ENCODE results near the gene PUS10.
"Not testable (repeated sequence)": the region's sequence is repeated elsewhere in the genome, so short reads cannot be mapped to it uniquely, and the experiment has no call there.

The PUS10 gene

GRCh38 chr2:60938301-60938700, 79.8 kb downstream of the PUS10 start:
- no peaks in the 10 kb centered on the region for H3K9me3 ChIP-seq (ENCODE audit: control insufficient read depth, low read length)
- no peak overlapping the region for H2AFZ ChIP-seq
- no peak overlapping the region for H3K4me3 ChIP-seq (ENCODE audit: low read depth, low read length)
- H3K36me3 ChIP-seq (ENCODE audit: control insufficient read depth, insufficient read depth, low read length) = no peaks in the 10 kb centered on the region
- no peak overlapping the region for H3K9ac ChIP-seq
- no peaks in the 10 kb centered on the region for H3K27me3 ChIP-seq (ENCODE audit: control insufficient read depth, insufficient read depth, low read length)
- TF ChIP-seq, protein P1, sequence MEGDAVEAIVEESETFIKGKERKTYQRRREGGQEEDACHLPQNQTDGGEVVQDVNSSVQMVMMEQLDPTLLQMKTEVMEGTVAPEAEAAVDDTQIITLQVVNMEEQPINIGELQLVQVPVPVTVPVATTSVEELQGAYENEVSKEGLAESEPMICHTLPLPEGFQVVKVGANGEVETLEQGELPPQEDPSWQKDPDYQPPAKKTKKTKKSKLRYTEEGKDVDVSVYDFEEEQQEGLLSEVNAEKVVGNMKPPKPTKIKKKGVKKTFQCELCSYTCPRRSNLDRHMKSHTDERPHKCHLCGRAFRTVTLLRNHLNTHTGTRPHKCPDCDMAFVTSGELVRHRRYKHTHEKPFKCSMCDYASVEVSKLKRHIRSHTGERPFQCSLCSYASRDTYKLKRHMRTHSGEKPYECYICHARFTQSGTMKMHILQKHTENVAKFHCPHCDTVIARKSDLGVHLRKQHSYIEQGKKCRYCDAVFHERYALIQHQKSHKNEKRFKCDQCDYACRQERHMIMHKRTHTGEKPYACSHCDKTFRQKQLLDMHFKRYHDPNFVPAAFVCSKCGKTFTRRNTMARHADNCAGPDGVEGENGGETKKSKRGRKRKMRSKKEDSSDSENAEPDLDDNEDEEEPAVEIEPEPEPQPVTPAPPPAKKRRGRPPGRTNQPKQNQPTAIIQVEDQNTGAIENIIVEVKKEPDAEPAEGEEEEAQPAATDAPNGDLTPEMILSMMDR (IDR thresholded peaks at IDR 0.05) = no peak
- H3K79me2 ChIP-seq = no peaks in the 10 kb centered on the region
- H3K4me2 ChIP-seq (ENCODE audit: low read length) = no peak overlapping the region
- no peak overlapping the region for H3K27ac ChIP-seq
- no peaks in the 10 kb centered on the region for H3K4me1 ChIP-seq

DNA sequence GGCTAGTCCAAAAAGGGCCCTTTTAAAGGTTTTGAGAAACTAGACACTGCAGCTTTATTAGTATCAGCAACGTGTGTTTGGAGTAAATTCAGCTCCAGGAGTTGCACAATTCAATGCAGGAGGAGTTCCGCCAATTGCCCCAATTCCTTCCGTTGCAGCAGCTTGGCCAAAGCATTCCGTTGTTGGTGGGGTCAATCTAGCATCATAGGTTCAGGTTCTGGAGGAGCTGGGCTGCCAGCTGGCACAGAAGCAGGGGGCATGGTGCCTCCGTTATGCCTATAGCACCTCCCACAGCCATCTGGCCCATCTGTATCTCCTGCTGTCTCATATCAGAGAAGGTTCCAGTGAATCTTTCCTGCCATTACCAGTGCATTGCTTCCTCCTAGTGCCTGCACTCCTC, 81.3 kb downstream of the PUS10 start:
- H3K9me3 ChIP-seq (ENCODE audit: control insufficient read depth, low read length) = no peaks in the 10 kb centered on the region
- H3K27ac ChIP-seq = no peak overlapping the region
- no peaks in the 10 kb centered on the region for H3K4me1 ChIP-seq
- no peak overlapping the region for H3K4me3 ChIP-seq (ENCODE audit: low read depth, low read length)
- H3K79me2 ChIP-seq = no peaks in the 10 kb centered on the region
- TF ChIP-seq, protein P1 (IDR thresholded peaks at IDR 0.05) = no peak
- no peaks in the 10 kb centered on the region for H3K36me3 ChIP-seq (ENCODE audit: control insufficient read depth, insufficient read depth, low read length)
- H3K9ac ChIP-seq = no peak overlapping the region
- no peaks in the 10 kb centered on the region for H3K27me3 ChIP-seq (ENCODE audit: control insufficient read depth, insufficient read depth, low read length)
- H3K4me2 ChIP-seq (ENCODE audit: low read length) = no peak overlapping the region
- H2AFZ ChIP-seq = no peak overlapping the region

GRCh38 chr2:60934165-60934722, 83.8 kb downstream of the PUS10 start:
- no peak overlapping the region for H3K4me2 ChIP-seq (ENCODE audit: low read length)
- H3K4me1 ChIP-seq = no peaks in the 10 kb centered on the region
- H3K27ac ChIP-seq = peak overlapping the region; percentile 27
- H3K36me3 ChIP-seq (ENCODE audit: control insufficient read depth, insufficient read depth, low read length) = no peaks in the 10 kb centered on the region
- H3K4me3 ChIP-seq (ENCODE audit: low read depth, low read length) = no peak overlapping the region
- H3K9me3 ChIP-seq (ENCODE audit: control insufficient read depth, low read length) = no peaks in the 10 kb centered on the region
- H3K9ac ChIP-seq = no peak overlapping the region
- TF ChIP-seq, protein P1 (IDR thresholded peaks at IDR 0.05) = no peak
- H3K27me3 ChIP-seq (ENCODE audit: control insufficient read depth, insufficient read depth, low read length) = no peaks in the 10 kb centered on the region
- H3K79me2 ChIP-seq = no peaks in the 10 kb centered on the region
- H2AFZ ChIP-seq = no peak overlapping the region

GRCh38 chr2:60932954-60933353, 85.1 kb downstream of the PUS10 start:
- TF ChIP-seq, protein P1 (IDR thresholded peaks at IDR 0.05) = no peak
- no peak overlapping the region for H3K4me3 ChIP-seq (ENCODE audit: low read depth, low read length)
- H3K4me1 ChIP-seq = no peaks in the 10 kb centered on the region
- H3K79me2 ChIP-seq = no peaks in the 10 kb centered on the region
- no peak overlapping the region for H3K27ac ChIP-seq
- no peaks in the 10 kb centered on the region for H3K27me3 ChIP-seq (ENCODE audit: control insufficient read depth, insufficient read depth, low read length)
- H2AFZ ChIP-seq = no peak overlapping the region
- H3K36me3 ChIP-seq (ENCODE audit: control insufficient read depth, insufficient read depth, low read length) = no peaks in the 10 kb centered on the region
- no peak overlapping the region for H3K4me2 ChIP-seq (ENCODE audit: low read length)
- H3K9ac ChIP-seq = no peak overlapping the region
- no peaks in the 10 kb centered on the region for H3K9me3 ChIP-seq (ENCODE audit: control insufficient read depth, low read length)

GRCh38 chr2:60932061-60932460, 86.0 kb downstream of the PUS10 start:
- H3K79me2 ChIP-seq; H3K4me3 ChIP-seq (ENCODE audit: low read depth, low read length); H3K36me3 ChIP-seq (ENCODE audit: control insufficient read depth, insufficient read depth, low read length): not testable (repeated sequence)

More at GRCh38 chr2:60932061-60932460, 86.0 kb downstream of the PUS10 start:
- H2AFZ ChIP-seq; H3K9me3 ChIP-seq (ENCODE audit: control insufficient read depth, low read length); H3K4me2 ChIP-seq (ENCODE audit: low read length); H3K4me1 ChIP-seq; H3K9ac ChIP-seq; H3K27ac ChIP-seq; H3K27me3 ChIP-seq (ENCODE audit: control insufficient read depth, insufficient read depth, low read length): not testable (repeated sequence)

Measured in parathyroid adenoma (tissue), 2 donors.